Activated effector memory CD4-positive, alpha-beta T cell treated with anti-CD3 and anti-CD28 coated beads, Interleukin-2, amount 50 U/mL, for 16 hours (primary cell): ENCODE results near the gene ASB8.

ENCODE experiments used
- DNase-seq: peaks from one replicate; pipeline ENCODE4 v3.0.0-alpha.2; 2020

Gene ASB8, protein sequence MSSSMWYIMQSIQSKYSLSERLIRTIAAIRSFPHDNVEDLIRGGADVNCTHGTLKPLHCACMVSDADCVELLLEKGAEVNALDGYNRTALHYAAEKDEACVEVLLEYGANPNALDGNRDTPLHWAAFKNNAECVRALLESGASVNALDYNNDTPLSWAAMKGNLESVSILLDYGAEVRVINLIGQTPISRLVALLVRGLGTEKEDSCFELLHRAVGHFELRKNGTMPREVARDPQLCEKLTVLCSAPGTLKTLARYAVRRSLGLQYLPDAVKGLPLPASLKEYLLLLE

DNA sequence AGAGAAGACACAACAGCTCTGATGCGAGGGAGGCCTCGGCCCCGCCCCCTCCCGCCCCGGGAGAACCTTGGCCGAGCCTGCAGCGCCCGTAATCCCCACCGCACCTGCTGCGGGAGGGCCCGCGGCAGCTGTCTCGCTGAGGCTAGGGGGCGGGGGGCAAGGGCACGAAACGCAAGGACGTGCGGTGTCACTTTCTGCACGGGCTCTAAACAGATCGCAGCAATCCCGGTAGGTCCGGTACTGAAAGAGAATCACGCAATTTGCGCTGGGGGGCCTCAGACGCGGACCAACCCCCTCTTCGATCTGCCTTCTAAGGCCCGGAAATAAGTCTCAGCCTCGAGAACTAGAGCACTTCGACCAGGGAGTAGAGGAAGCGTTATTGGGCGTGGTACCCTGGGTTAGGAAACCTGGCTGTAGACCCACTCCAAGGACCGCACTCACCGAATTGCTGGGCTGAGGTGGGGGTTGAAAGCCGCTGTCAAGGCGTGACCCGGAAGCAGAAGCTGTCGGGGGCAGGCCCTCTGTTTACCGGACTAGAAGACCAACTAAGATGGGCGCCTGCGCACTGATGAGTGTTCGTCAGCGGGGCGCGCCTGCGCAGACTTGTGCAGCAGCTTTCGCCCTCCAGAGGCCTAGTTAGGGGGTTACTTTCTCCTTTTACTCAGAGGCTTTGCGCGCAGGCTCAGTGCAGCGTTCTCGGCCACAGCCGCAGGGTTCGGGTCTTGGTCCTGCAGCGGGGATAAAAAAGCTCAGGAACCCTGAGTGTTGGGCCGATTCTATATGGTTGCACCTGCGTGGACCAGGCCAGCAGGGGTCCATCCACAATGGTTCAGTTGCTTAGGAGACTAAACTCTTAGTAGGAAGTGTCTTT, at the start of gene ASB8:
ASB8 (minus strand) TSS at position 498 of the 871 bp plus-strand sequence. CDS start 4,019 bp downstream, outside the sequence.
- peak; percentile 100 for DNase-seq

DNA sequence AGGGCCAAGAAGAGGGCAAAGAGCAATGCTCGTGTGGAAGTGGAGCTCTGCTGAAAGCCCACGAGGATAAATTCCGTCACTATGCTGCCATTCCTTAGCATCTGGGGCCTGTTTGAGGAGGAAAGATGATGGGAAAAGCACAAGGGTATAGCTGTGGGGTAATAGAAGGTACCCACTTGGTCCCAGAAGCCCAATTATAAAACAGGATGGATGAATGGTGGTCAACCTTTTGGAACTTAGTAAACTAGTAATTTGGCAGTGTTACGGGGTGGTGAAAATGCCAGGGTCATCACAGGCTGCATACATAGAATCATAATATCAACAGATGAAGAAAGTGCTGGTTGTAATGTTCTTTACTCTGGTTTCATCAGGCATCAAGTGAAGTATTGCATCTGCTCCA, 45.9 kb upstream of the ASB8 start, which contains the start of gene OR10AD1:
OR10AD1 (minus strand) TSS at position 101 of the 400 bp plus-strand sequence; CDS start at position 101, 0 bp downstream.
- no peak for DNase-seq

DNA sequence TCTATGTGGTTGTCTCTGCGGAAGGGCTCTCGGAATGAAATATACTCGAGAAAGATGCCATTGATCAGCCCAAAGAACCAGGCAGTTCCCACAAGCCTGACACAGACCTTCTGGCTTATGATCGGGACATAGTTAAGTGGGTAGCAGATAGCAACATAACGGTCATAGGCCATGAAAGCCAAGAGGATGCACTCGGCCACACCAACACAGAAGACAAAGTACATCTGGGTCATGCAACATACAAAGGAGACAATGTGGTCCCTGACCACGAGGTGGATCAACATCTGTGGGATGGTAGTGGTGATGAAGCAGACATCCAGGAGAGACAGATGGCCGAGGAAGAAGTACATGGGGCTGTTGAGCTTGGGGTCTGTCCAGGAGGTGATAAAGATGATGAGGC, 45.5 kb upstream of the ASB8 start:
- DNase-seq, result no peak

DNA sequence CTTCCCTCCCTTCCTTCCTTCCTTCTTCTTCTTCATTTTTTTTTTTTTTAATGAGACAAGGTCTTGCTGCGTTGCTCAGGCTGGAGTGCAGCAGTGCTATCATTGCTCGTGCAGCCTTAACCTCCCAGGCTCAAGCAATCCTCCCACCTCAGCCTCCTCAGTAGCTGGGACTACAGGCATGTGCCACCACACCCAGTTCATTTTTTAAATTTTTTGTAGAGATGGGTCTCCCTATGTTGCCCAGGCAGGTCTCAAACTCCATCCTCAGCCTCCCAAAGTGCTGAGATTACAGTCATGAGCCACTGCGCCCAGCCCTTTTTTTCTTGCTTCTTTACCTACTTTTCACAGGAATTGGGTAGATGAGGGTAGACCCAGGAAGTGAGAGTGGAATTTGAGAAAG, 44.2 kb upstream of the ASB8 start:
- no peak for DNase-seq

DNA sequence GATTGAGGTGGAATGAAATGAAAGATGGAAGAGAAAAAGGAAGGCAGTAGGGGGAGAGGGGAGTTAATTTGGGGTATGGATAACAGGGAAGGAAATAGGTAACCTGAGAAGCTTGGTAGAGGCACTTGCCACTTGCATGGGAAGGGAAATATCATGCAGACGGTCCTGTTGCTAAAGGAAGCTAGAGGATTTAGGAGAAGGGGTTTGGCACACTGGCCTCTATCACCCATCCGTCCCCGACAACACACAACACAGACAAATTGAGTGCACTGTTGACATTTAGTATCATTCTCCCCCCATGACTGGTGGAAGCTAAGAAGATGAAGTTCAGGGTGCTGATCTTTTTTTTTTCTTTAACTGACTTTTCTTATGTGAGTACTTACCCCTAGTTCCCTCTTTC, 43.8 kb upstream of the ASB8 start:
- no peak for DNase-seq

DNA sequence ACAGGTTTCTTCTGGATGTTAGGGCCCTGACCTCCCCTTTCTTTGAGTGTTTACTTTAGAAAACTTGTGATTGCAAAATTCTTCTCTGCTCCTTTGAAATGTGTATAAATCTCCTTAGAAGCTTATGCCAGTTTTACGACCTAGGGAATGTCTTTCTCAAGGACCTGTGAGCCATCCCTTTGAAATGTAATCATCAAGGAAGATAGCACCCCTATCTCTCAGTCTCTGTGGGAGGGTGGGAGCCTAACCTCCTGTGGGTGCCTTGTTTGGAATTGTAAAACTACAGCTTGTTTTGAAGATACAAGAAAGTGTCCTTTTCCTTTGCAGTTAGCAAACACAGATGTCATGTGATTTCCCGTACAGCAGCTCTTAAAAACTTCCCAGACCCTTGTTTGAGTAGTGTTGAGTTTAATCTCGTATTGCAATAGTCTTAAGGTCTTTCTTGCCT, 42.5 kb upstream of the ASB8 start:
- no peak for DNase-seq

DNA sequence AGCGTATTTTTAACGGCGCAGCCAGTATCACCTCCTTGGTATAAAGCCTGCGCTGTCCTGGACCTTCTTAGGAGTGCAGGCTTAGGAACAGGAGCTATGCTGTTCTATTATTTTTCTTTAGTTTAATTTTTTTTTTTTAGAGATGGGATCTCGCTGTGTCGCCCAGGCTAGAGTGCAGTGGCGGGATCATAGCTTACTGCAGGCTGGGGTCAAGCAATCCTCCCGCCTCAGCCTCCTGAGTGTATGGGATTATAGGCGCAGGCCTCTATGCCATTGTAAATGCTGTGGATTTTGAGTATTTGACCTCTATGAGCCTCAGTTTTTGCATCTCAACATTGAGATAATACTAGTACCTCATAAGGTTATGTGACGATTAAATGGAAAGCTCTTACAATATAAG, 41.7 kb upstream of the ASB8 start:
- DNase-seq, result no peak

DNA sequence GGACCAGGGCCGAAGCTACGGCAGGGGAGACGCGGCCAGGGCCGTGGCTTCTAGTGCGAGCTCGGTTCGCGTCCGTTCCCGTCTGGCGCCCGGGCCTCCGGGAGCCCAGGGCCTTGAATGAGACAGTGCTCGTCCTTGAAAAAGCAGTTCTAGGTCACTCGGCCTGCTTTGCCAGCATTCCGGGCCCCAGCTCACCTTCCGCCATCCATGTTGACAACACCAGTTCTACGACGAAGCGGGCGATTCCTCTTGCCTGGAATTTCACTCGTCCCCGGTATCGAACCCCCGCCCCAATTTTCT, 41.3 kb upstream of the ASB8 start:
- peak; percentile 73 for DNase-seq

DNA sequence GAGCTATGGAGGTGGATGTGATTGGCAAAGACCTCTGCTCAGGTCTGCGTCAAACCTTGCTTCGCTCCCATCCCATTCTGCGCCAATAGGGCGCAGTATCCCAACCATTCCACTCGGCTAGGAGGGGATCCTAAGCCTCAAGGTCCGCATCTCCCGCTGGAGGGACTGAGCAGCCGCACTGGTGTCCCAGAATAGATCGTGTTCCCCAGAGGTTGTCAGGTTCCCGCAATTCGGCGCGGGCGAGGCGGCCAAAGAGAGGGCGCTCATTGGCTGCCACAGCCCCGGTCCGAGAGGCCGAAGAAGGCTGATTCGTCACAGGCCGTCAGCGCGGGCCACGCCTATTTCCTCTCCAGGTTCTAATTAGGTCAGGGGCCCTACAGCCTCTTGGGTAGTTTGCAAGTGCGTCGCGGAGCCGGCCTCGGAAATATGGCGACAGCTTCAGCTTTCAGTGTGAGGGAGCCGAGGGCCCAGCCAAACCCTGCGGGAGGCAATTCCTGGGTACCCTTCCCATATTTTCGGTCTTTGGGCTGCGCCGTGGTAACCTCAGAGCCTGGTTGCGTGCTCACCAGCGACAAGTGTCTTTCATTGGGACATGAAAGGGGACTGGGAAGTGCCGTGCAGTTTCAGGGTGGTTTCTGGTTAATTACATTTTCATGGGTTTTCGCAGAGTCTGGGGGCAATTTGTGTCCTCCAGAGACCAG, 40.8 kb upstream of the ASB8 start:
- peak; percentile 96 for DNase-seq

DNA sequence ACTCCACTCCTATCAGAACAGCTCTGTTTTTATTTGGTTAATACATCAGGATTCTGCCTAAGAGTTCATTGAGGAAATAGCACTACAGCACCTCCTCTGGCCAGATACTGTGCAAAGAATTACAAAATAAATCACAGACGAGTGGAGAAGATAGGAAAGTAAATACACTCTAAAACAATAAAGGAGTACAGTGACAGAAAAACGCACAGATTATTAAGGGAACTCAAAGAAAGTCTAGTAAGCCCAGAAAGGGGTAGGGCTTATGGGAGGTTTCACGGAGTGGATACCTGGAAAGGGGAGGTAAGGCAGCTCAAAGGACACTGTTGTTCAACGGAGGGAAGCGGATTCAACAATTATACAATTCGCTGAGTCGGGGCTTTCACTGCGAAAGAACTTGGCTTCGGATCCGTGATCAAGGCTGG, 40.2 kb upstream of the ASB8 start:
- no peak for DNase-seq

DNA sequence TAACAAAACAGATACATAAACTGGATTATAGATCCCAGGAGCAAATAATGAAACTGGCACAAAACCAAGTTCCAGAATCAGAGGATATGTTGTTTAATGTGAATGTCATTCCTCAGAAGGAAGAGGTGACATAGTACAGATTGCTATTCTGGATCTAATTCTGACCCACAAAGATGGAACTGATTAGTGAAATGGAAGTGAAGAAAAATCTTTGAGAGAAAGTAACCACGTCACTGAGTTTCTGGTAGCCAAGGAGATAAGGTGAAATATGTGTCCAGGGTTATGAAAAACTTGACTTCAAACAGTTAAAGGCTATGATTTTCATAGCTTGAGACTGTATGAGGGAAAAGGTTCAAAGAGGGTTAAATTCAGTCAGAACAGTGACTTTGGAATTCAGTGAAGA, 37.5 kb upstream of the ASB8 start:
- DNase-seq, result no peak

DNA sequence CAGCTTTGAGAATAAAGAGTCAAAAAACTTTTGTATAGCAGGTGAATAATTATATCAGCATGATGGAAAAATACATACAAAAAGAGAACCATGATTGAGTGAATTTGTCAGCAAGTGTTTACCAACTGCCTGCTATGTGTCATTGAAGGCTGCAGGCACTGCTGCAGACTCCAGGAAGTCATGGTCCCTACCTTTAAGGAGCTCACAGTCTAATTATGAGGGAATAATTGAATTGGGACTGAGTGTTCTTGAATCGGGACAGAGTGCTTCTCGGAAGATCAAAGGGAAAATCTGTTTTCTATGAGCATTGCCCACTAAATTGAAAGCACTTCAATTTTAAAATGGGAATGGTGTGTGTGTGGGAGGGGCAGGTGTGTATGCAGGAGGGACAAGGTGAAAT, 36.3 kb upstream of the ASB8 start:
- DNase-seq, result no peak

DNA sequence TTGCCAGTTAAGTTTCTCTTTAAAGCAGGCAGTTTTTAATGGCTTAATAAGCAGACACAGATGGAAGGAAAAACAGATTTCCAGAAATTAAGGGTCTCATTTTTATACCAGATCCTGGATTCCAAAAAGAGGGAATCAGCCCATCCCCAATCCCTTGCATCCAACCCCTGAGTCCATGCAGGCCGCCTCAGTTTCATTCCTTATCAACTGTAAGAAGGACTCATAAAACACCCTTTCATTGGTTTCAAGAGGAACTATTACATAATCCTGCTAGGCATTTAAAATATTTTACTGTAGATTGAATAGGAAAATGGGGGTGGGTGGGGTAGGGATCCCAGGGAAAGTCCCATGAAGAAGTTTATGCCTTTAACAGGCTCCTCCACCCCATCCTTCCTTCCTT, 35.5 kb upstream of the ASB8 start:
- no peak for DNase-seq

DNA sequence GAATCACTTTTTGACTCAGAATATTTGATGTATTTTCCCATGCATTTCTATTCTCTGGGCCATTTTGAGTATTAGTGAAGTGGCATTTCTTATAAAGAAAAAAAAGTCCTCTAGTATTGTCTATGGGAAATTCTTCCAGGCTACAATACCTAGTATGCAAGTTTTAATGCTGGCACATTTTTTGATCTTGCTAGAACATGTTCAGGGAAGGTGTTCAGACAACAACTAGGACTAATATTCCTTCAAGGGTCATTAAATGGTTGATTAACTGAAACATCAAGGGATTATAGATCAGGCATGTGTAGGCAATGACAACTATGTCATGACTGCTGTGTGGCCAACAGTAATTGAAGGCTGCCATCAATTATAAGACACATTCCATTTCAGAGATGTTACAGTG, 33.8 kb upstream of the ASB8 start:
- DNase-seq, result no peak

DNA sequence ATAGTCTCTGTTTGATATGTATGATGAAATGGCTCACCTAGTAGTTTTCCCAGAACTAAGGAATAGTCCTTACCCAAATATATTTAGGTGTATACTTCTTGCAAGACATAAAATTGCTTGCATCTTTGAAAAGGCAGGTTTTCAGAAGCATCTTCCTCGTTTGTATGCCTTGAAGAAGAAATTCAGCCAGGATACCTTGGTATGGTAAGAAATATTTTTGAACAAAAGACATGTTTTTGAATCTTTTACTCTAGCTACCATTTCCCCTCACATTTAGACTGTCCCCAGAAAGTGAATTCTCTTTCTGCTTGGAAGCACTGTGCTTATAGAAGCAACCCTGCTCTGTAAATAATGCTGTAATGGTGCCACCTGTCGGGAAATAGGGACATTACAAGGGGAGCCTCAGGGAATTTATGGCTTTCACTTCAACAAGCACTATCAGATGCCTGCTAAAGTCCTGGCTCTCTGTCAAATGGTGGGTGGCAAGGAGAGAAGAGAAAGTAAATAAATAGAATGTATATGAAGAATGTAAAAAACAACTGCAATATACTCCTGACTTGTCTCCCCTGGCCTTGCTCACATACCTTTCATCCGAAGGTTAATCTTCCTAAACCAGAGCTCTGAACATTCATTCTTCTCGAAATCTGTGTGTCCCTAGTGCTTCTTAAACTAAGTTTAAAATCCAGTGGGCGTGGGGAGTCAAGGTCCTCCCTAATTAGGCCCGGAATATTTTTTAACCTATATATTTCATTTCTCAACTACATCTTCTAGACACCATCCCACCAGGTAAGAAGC, 32.2 kb upstream of the ASB8 start:
- peak; percentile 89 for DNase-seq

DNA sequence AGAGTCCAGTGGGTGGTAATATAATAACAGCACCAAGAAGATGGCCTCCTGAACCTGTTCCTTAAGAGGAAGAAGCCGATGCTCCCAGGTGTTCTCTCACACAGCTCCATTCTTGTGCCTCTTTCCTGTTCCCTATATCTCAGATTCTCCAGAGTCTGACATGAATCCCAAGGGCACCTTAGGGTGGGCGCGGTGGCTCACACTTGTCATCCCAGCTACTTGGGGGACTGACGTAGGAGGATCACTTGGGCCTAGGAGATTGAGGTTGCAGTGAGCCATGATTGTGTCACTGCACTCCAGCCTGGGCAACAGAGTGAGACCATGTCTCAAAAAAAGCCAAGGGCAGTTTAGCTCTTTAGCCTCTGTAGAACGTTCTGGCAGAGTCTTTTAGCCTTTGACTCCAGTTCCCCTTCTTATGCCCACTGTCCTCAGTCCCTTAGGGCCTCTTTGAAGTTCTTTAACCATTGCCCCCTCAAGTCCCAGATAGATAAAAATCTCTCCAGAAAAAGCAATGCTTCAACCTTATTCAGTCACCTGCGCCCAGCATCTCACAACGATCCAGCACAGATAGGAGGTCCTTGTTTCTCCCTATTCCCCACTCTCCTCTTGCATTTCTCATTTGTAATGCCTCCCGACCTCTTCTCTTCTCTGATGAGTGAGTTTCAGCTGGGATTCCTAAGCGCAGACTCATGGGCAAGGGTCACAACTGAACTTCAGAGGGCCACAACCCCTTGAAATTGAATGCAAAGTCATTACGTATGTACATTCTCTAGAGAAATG, 30.8 kb upstream of the ASB8 start:
- DNase-seq, result no peak

DNA sequence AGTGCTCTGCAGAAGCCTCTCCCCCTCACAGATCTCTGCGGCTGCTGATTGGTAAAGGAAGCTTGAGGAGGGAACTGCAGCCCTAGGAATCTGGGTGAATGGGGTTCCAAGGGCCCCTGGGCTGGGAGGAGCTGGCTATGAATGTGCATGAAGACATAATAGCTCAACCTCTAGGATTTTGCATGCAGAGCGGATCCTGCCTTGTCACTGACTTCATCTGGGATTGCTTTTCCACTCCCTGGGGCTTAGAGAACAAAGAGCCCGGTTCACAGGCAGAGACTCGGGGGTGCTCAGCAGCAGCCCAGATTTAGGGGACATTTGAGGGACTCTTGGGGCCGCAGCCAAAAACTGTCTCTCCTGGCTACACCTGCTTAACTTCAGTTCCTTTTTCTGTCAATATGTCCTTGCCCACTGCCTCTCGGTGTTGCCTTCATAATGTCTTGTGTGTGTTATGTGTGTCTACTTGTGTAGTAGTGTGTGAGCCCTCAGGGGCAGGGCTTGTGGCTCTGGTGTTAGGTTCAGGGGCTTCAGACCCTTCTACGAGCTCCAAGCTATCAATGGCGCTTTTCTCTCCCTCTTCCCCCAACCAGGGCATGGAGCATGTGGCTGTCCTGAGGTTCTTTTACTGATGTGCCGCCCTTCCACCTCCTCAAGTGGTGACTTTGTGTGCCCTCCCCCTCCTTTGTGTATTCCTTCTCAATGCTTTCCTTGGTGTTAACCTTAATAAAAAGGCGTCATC, 28.0 kb upstream of the ASB8 start:
- no peak for DNase-seq

DNA sequence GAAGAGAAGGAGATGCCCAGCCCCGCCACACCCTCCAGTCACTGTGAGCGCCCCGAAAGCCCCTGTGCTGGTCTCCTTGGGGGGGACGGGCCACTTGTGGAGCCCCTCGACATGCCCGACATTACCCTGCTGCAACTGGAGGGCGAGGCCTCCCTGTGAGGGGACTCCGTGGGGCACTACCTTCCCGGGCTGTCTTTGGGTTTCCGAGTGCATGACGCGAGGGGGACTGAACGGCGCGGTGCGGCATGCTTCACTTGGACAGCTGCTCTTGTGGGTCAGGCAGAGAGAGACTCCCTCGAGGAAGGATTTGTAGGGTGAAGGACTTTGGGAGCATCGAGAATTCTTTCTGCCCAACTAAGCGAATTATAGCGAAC, 27.2 kb upstream of the ASB8 start:
- no peak for DNase-seq

DNA sequence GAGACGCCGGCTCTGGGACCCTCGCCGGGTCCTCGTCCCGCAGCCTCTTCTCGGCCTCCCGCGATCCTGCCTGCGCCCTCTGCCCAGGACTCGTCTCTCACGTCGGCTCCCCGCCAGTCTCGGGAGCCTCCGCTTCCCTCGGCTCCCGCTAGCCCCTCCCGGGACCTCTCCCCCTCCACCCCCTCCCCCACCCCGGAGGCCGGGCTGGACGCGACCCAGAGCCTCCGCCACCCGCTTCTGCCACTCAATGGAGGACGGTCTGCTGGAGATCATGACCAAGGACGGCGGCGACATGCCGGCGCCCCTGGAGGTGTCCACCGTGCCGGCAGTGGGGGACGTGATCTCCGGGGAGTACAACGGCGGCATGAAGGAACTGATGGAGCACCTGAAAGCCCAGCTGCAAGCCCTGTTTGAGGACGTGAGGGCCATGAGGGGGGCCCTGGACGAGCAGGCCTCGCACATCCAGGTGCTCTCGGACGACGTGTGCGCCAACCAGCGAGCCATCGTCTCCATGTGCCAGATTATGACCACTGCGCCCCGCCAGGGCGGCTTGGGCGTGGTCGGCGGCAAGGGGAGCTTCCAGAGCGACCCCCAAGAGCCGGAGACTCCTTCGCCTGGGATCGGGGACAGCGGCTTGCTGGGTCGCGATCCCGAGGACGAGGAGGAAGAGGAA, 26.7 kb upstream of the ASB8 start:
- peak; percentile 68 for DNase-seq

DNA sequence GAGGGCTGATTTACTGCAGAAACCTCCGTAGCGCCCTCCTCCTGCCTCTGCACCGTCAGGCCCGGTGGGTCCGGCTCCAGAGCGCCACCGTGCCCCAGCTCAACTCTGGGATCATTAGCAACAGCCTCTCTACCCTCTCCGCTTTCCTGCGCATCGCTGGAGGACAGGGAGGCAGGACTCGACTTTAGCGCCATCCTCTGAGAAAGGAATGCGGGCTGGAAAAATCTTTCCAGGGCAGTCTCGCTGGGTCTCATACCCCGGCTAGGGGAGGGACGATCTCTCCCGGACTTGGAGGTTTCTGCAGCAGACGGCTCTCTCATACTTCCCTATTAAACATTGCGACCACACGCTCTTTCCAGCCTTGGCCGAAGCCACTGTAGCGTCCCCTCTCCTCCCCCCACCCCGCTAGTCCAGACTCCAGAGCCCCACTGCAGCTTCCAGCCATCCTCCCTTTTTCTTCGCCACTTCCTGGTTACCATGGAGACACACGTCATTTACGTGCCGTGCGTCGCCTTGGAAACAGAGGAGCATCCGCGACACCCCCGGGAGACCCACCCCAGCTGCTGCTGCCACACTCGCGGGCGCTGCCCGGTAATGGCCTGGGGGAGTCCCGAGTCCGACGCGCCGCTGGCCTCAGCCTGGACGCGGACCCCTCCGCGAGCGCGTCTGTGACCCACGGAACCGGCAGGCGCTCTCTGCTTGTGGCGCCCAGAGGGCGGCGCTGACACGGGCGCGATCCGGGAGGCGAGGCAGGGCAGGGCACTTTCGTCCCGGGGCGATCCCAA, 26.0 kb upstream of the ASB8 start, which contains the start of gene CCDC184:
CCDC184 (plus strand) TSS at position 554 of the 785 bp plus-strand sequence. CDS start 479 bp downstream, outside the sequence.
- peak; percentile 91 for DNase-seq
